GM19023 (cell line): ENCODE measurements around the gene AJAP1.

ENCODE experiments used
- ATAC-seq: cut with Tn5 transposase; IDR thresholded peaks from one replicate; pipeline ENCODE4 v1.9.1; 2021; ENCODE audit warnings: mild to moderate bottlenecking, moderate library complexity; ENCODE audit not compliant: unreplicated experiment

Gene AJAP1

DNA sequence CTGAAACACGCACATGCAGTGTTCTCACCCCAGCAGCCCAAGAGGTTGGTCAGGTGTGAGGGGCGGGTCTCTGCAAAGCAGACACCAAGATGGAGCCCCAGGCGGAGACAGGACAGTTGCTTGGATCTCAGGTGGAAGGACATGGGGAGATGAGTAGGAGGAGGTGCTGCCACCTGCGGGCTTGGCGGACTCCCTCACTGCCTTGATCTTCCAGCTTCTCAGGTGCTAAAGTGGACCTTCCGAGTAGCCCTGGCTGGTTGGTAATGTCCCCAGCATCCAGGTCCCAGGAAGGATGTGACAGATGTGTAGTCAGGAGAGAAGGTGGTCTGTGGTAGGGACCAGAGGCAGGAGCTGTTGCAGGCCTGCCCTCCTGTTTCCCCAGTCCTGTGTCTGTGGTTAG, 114.1 kb downstream of the AJAP1 start:
- ATAC-seq: no peak

DNA sequence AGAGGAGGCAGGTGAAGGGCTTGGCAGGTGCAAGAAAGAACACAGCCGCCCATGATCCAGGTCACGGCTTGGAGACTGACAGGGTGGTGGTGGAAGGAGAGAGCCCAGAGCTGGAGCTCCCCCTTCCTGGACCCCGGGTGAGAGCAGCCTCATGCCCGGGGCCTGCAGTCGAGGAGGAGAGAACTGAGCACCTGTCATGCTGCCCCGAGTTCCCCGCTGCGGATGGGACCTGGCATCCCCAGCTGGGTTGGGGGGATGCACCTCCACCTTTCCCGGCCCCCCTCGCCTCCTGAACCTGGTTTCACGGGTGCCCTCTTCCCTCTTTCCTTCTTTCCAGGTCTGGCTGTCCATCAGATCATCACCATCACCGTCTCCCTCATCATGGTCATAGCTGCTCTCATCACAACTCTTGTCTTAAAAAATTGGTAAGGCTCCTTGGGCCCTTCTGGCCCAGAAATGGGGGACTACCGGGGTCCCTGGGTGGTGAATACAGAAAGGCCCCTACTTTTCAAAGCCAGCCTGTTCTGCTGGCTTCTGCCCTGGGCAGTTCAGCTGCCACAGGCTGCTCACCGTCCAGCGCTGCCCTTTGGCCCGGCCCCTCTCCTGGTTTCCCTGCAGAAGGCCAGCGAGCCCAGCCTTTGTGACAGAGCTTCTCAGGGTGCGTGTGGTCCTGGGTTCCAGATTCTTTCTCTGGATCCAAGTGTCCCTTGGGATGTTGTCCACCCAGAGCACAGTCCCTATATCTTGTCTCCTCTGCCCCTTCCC, 115.3 kb downstream of the AJAP1 start:
- ATAC-seq: no peak

DNA sequence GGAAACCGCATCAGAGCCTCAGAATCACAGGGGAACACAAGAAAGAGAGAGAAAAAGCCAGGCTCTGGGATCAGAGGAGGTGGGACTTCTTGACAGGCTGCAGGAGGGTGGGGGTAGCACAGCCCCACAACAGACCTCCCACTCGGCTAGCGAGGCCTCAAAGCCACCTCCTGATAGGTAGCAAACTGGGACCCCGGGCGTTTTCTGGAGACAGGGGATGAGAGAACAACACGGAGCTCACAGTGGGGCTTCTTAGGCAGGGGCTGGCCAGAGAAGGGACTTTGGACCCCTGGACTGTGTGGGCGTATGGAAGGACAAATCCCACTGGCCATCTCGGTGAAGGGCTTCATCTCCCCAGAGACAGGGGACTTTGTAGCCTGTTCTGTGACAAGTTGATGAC, 116.3 kb downstream of the AJAP1 start:
- no peak for ATAC-seq

DNA sequence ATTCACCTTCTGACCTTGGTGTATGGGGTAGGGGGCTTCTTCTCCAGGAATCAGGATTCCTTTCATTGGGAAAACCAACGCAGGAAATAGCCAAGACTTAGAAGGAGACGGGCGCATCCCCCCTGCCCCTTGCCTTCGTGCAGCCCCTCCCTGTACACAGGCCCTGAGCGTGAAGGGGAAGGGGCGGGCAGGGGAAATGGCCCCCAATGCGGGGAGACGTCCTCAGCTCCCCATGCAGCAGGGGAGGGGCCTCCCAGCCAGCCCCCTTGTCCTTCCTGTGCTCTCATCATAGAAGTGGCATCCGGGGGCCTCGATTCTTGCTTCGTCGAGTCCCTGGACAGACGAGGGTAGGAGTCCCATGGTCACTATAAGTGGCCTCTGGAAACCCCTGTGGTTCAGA, 116.9 kb downstream of the AJAP1 start:
- ATAC-seq: no peak

DNA sequence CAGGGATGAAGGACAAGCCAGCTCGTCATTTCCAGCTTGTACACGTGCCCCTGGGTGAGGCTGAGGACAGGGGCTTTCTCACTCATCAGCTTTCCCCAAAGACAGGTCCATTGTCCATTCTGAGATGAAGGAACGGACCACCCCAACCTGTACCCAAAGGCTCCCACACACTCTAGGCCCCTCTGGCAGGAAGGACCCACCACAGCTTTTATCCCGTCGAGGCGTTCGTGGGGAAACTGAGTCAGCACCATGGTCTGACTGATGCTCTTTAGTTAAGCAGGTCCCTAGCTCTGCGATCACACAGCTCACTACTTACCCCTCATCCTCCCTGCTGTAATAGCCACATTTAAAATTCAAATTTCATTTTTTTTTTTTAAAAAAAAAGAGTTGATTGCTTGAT, 117.3 kb downstream of the AJAP1 start:
- ATAC-seq: no peak

DNA sequence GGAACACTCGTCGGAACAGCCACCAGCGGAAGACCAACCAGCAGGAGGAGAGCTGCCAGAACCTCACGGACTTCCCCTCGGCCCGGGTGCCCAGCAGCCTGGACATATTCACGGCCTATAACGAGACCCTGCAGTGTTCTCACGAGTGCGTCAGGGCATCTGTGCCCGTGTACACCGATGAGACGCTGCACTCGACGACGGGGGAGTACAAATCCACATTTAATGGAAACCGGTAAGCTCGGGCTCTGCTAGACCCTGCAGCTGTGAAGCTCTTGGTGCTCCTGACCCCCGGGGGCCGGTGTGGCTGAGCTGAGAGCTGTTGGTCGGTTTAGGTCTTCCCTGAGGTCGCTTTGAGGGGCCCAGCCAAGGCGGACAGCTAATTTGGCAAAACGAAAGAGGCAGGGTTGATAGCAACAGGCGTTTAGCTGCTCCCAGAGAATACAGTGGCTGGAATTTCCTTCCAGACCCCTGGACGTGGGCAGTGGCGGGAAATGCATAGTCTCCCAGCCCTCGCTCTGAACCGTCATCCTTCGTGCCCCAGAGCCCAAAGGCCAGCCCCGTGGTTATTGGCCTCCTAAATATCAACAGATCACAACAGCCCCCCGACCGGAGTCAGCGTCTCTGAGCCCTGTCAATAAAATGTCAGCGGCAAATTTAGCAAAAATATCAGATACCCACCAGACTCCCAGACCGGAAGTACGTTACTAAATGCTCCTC, 118.0 kb downstream of the AJAP1 start:
- no peak for ATAC-seq

DNA sequence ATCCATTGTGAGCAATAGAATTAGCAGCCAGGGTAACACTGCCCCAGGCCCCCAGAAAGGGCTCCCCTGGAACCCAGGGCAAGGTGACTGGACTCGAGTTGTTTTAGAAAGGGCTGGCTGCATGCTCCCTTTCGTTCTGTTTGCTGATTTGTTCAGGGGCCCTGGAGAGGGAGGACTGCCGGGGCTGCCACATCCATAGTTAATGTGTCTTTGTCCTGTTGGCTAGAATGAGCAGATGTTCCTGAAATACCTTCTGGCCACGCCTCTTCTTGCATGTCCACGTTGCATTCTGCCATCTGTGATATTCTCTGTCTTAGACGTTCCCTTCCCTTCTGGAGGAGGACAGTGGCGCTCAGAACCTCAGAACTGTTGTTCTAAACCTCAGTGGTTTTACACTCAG, 118.8 kb downstream of the AJAP1 start:
- no peak for ATAC-seq

DNA sequence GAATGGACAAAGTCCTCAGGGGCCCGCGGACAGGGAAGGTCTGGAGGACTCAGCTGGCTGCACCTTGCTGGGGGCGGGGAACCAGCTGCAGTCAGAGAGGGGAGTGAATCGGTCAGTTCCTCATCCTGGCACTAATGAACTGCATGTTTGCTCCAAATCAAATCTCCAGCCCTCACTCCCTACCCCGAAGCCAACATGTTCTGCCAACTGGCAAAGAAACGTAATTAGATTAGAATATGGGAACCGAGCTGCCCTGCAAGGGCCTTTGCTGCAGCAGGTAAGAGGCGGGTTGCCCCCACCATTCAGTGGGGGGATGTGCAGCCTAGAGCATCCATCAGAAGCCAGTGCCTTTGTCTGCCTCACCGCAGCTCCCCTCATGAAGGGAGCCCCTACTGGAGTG, 121.1 kb downstream of the AJAP1 start:
- no peak for ATAC-seq

DNA sequence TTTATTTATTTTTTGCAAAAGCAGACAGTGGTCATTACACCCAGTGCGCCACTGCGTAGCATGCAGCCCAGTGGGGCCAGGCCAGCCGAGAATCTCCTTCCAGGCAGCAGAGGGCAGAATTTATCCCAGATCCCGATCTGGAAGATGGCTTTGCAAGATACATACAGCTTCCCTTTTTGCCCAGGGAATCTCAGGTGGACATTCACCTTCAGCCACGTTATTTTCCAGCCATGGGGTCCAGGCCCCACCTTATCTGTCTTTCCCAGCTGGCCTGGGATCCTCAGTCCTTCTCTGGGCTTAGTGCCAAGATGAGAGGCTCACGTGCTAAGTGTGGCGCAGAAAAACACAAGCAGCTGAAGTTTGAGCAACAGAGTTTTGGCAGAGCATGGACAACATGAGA, 123.6 kb downstream of the AJAP1 start:
- no peak for ATAC-seq

DNA sequence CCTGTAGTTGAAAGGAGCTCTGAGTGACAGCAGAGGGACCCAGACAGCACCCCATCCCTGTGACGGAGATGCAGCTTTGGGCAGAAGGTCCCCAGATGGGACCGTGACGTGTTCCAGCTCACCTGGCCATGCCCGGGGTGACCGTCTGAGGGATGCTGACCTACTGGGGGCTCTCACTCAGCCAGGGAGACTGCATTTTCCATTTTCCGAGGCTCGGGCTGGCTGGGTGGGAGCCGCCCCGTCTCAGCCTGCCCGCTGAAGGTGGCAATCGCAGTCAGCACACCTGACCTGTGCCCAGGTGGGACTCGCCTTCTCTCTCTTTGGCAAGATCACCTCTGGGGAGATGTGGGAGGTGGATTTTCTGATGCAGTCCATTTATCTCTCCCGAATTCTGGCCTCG, 127.2 kb downstream of the AJAP1 start:
- no peak for ATAC-seq

DNA sequence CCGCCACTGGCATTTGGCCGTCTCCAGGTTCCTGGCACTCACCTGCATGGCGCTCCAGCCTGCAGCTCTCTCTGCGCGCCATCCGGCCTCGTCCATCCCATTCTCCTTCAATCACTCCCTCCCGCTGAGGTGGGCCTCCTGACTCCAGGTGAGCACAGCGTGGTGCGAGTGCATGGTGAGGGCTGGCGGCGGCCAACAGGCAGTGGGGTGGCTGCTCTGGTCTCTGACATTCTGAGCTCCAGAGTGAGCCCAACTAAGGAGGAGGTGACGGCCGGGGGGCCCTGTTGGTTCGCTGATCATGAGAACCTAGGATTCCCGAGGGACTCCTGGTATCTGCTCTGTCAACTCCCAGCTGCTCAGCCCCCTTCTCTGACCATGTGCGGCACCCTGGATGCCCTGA, 130.4 kb downstream of the AJAP1 start:
- ATAC-seq: no peak

DNA sequence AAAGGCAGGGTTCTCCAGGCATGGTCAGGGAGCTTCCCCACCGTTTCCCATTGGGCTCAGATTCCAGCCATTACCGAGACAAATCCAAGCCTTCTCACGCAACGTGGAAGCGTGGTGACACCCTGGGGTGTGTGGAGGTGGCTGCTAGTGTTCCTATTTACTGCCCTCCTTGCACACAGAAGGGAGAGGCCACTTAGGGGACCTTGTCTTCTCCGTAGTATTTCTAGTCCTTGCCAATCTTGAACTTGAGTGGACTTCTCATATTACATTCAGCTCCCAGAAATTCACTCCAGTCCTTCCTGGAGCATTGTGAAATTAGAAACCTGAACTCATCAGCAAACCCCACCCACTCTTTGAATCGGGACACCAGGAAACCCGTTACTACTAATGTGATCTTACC, 131.6 kb downstream of the AJAP1 start:
- no peak for ATAC-seq

DNA sequence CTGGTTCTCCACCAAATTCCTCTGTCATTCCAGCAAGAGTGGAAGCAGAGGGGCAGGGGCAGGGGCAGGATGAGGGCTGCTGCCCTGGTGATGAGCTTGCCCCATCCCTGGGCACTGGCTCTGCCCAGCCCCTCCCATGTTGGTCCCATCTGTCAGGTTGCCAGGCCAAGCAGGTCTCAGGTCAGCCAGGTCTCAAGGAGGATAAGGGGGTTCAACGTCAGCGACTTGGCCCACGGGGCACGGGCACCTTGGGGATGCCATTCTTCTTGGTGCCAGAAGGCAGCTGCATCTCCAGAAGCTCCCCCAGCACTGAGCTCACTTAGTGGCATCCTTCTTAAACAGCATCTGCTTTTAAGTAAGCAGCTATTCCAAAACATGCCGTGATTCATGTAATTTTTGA, 133.1 kb downstream of the AJAP1 start:
- ATAC-seq: no peak

DNA sequence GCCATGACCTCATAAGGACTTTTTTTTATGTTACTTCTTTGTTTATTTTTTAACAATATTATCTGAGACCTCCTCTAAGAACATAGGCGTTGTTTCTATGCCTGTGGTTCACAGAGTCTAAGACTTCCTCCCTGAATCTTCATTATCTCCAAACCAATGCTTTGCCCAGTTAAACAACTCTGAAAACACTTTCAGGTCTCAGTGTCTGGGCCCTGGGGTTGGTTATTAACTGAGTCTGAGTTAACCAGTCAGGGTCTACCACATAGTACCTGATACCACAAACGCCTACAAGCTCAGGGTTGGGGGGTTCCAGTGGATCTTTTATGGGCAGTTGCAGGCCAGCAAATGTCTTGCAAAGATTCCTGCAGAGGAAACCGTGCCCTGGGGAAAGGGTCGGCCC, 138.2 kb downstream of the AJAP1 start:
- ATAC-seq: no peak

DNA sequence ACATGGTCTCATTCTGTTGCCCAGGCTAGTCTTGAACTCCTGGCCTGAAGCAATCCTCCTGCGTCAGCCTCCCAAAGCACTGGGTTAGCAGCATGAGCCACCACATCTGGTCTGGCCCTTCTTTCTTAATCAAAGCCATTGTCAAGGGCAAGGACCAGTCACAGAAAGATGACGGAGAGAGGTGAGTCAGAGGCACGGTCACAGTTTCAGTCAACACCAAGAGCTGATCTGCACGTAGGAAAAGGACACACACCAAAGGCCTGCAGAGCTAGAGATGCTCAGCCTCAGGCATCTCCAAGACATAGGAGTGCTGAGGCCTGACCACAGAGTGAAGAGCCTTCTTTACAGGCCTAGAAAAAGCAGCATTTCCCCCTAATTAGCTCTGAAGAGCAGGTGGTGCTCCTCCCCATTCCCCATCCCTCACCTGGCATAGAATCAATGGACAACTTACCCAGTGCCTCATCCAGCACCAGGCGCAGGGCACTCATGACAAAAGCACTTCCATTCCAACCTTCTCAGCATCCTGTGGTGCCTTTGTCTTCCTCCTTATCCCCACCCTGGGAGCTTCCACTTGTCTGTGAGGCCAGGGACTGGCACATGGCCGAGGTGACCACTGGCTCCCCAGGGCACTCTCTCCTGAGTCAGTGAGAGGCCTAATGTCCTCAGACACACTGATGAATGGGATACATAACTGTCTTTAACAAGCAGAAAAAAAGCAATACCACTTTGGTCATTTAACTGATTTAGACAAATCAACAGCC, 139.8 kb downstream of the AJAP1 start:
- ATAC-seq: no peak

DNA sequence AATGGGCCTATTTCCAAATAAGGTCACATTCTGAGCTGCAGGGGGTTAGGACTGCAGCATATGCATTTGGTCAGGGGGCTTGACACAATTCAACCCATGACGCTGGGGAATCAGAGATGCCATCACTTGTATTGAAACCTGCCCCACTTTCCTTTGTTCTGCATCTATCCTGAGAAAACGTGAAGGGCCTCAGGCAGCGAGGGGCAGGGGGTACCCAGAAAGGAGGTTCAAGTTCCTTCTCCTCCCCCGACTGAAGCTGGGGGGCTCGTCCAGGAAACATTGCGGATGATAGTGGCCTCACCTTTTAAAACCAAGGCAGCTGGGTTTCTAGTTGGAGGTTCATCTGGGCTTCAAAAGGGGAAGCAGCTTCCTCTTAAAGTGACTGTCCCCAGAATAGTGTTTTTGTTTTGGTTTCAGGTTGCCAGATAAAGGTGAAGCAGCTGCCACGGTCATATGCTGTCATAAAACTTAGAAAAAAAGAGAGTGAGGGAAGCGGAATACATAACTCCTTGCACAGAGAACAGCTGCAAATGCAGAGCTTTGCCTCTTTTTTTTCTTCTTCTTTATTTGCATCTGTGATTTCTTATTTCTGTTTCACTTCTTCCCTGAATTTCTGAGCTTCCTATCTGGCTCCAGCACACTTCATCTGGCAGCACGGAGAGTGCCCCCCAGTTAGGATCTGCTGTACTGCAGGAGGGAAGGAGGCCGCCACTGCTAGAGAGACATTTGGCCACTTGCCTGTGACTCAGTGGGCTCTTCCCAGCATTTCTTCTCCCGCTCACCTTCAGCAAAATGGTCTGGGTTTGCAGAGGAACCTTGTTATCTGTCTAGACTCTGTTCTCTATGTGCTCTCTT, 142.0 kb downstream of the AJAP1 start:
- peak; percentile 72 for ATAC-seq

DNA sequence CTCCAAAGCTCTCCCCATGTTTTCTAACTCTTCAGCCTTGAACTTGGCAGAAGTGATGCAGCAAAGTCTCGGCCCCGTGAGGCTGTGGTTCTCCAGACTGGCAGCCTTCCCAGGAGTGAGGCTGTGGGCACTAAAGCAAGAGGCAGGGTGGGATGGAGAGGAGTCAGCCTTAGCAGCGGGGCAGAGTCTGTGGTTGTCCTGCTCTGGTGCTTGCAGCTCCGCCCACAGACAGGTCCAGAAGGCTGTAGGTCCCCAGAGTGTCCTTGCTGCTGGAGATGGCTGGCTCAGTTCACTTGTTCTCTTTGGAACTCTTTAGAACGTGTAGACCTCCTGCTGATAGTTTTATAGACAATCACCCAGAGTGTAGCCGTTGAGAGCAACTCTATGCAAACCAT, 142.6 kb downstream of the AJAP1 start:
- ATAC-seq: no peak

DNA sequence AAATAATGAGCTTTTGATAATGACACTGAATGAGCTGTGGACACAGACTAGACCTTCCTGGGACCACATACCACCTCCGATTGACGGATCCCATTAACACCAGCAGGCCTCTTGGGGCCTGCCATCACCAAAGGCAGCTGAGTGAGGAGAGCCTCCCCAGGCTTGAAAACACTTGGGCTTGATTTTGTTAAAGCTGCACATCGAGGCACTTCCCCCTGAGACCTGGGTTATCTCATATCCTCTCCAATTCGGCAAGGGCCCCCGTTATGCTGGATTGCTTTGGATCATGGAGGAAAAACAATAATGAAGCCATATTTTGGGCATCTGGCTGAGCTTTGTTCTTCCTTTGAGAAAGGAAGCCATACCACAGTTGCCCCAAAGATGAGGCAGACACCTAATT, 143.0 kb downstream of the AJAP1 start:
- no peak for ATAC-seq

DNA sequence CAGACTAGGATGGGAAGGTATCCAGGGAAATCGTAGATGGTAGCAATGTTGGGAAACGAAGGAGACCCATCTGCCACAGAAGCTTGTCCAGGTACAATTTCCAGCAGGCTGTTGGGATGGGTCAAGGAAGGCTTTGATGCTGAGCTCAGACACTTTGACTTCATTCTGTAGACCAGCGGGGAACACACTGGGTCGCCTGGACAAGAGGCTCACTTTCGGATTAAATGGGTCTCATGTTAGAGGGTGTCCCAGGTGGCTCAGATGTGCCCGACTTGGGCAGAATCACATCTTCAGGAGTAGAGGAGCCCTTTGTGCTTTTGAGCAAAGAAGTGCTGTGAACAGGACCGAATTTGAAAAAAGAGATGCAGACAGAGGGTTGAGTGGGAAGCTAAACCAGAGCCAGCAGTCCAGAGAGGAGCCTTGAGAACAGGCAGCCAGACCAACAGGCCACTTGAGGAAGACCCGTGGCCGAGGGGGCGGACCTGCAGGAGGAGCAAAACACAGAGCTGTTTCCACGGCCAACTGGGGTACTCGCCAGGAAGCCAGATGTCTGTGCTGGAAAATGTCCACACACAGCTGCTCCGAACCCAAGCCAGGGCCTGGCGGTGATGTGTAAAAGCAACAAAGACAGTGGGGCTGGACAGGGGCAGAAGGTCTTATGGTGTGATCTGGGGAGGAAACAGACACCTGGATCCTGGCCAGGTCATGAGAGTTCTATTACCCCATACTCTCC, 146.9 kb downstream of the AJAP1 start:
- ATAC-seq: no peak

DNA sequence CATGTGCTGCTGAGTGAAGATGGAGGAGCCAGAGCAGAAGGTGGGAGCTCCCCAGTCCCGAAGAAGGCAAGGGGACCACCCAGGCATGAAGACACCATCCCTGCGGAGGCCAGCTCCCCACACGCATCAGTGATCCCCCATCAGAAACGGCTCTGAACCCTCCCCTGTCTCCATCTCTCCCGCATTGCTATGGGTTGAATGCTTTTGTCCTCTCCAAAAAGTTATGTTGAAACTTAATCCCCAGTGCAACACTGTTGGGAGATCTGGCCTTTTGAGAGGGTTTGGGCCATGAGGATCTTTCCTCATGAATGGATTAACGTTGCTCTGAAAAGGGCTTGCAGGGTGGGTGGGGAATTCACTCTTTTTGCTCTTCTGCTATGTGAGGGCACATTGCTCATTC, 147.6 kb downstream of the AJAP1 start:
- ATAC-seq: no peak
